OCI-LY1 (cell line): ENCODE data around the gene B4GALNT1.

ENCODE experiments used
- EZH2 ChIP-seq: fragments of 200-600 bp; sonication (generic), shearing (Covaris generic); IDR thresholded peaks from 2 replicates; pipeline ENCODE4 v1.8.0; 2017; ENCODE audit warnings: borderline replicate concordance, mixed run types, mild to moderate bottlenecking, antibody characterized with exemption, low read length, moderate library complexity, mixed read lengths
- TF ChIP-seq, protein P1 (sequence below): fragments of 200-600 bp; sonication (generic), shearing (Covaris generic); IDR thresholded peaks from 2 replicates; pipeline ENCODE4 v1.5.1; 2017; ENCODE audit warnings: mild to moderate bottlenecking, antibody characterized with exemption, low read length, moderate library complexity, mixed read lengths

- TF ChIP-seq, protein P1, sequence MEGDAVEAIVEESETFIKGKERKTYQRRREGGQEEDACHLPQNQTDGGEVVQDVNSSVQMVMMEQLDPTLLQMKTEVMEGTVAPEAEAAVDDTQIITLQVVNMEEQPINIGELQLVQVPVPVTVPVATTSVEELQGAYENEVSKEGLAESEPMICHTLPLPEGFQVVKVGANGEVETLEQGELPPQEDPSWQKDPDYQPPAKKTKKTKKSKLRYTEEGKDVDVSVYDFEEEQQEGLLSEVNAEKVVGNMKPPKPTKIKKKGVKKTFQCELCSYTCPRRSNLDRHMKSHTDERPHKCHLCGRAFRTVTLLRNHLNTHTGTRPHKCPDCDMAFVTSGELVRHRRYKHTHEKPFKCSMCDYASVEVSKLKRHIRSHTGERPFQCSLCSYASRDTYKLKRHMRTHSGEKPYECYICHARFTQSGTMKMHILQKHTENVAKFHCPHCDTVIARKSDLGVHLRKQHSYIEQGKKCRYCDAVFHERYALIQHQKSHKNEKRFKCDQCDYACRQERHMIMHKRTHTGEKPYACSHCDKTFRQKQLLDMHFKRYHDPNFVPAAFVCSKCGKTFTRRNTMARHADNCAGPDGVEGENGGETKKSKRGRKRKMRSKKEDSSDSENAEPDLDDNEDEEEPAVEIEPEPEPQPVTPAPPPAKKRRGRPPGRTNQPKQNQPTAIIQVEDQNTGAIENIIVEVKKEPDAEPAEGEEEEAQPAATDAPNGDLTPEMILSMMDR = no peak
- no peak for TF ChIP-seq EZH2
These were observed 51.2 kb downstream of the B4GALNT1 start for GRCh38 chr12:57581802-57582201.
